Aorta (tissue), 5 donors: ENCODE results near the gene S100P. TPM values are rescaled to one million over a fixed set of nuclear protein-coding genes. Genes with fewer than 3 reads are reported as not detected.

Experiments used
- ATAC-seq: fragments of 200-7000 bp; cut with Tn5 transposase; one replicate; pipeline ENCODE4 v1.9.1; 2022; ENCODE audit warnings: moderate library complexity; ENCODE audit not compliant: low FRiP score
- DNase-seq, 2 donors: peaks; one replicate each; pipeline ENCODE4 v3.0.0-alpha.2; 2020
- H3K27ac ChIP-seq, 2 donors: one replicate each; pipeline ENCODE4 v1.5.1; 2013; ENCODE audit warnings: low read length in 2 of 2, mild to moderate bottlenecking in 2 of 2, moderate library complexity in 2 of 2, control low read depth in 1 of 2, inconsistent platforms in 1 of 2, low read depth in 1 of 2
- H3K27me3 ChIP-seq, 2 donors: one replicate each; pipeline ENCODE4 v1.6.1; 2013; ENCODE audit warnings: control low read depth in 1 of 2, low read length in 1 of 2, mild to moderate bottlenecking in 1 of 2, moderate library complexity in 1 of 2; ENCODE audit not compliant: insufficient read depth in 2 of 2, control insufficient read depth in 1 of 2
- H3K36me3 ChIP-seq, 2 donors: one replicate each; pipeline ENCODE4 v1.6.1; 2013; ENCODE audit warnings: control low read depth in 1 of 2, low read length in 1 of 2, mild to moderate bottlenecking in 1 of 2; ENCODE audit not compliant: insufficient read depth in 2 of 2, control insufficient read depth in 1 of 2
- H3K4me1 ChIP-seq, 2 donors: one replicate each; pipeline ENCODE4 v1.6.1; 2013; ENCODE audit warnings: low read length in 2 of 2, control low read depth in 1 of 2, mild to moderate bottlenecking in 1 of 2, moderate library complexity in 1 of 2; ENCODE audit not compliant: insufficient read depth in 2 of 2, control insufficient read depth in 1 of 2
- H3K4me3 ChIP-seq, 2 donors: one replicate each; pipeline ENCODE4 v1.5.1; 2013; ENCODE audit warnings: low read length in 2 of 2, control low read depth in 1 of 2, mild to moderate bottlenecking in 1 of 2
- H3K9me3 ChIP-seq: one replicate; pipeline ENCODE4 v1.6.1; 2013; ENCODE audit warnings: mild to moderate bottlenecking, low read length; ENCODE audit not compliant: control insufficient read depth
- WGBS, 2 donors: extraction: QIAGEN DNeasy Blood & Tissue Kit; methylation state at CpG; one replicate each; pipeline ENCODE4 v1.1.7; 2013; 5-methylcytosine and 5-hydroxymethylcytosine counted together
- intact Hi-C, 2 donors: fragments of 100-400 bp; cut with DNase I; formaldehyde crosslinking; loops; one replicate each; pipeline versions ENCODE4 v1.14.2 to v1.15.0; 2022
- polyA plus RNA-seq, 2 donors: library from polyadenylated mRNA; stranded (reverse); fragments of 200-250 nt; gene quantifications; one replicate each; pipeline ENCODE4 v1.2.3, GENCODE V29; 2013
- total RNA-seq, 2 donors: library from RNA; stranded (reverse); fragmentation: NEBNext Ultra II Directional; extraction: Animal tissue kit (Norgen Biotek cat#: 25700); gene quantifications; one replicate each; pipeline ENCODE4 v1.2.1, GENCODE V29; 2021
- donor health status: healthy with polysubstance abuse.
- donor health status: Bipolar disorder and iron deficiency.
- donor health status: DM: no; HTN: no; CAD: no.
- donor health status: DM: no; HTN: no; CAD: no.
- donor health status: DM: yes; HTN: yes; CAD: no.

Gene S100P
- total and polyA plus RNA-seq, 4 donors = 1.9 to 17.2 (median 5.8) TPM

GRCh38 chr4:6692379-6692778 is 1.3 kb upstream of the S100P start:
- WGBS, 2 donors = 86 to 88% methylated on average over 8 of the region's 8 CpGs
- ATAC-seq (no peak), DNase-seq (no peak)
- Histone ChIP-seq H3K36me3 (no peaks in the 10 kb centered on the region), H3K4me3 (no peak overlapping the region), H3K9me3 (no peaks in the 10 kb centered on the region), H3K4me1 (no peaks in the 10 kb centered on the region), H3K27me3 (no peaks in the 10 kb centered on the region), H3K27ac (no peak overlapping the region)
- intact Hi-C loops = no loop called here

- no peak for DNase-seq
- Histone ChIP-seq H3K4me1 (no peaks in the 10 kb centered on the region), H3K27ac (no peak overlapping the region), H3K36me3 (no peaks in the 10 kb centered on the region), H3K27me3 (no peaks in the 10 kb centered on the region), H3K9me3 (no peaks in the 10 kb centered on the region), H3K4me3 (no peak overlapping the region)
- intact Hi-C loops = no loop called here
- WGBS, 2 donors = 71 to 77% methylated on average over 3 of the region's 3 CpGs
- ATAC-seq = no peak
Observed at GRCh38 chr4:6692806-6693205, 872 bp upstream of the S100P start.

DNA sequence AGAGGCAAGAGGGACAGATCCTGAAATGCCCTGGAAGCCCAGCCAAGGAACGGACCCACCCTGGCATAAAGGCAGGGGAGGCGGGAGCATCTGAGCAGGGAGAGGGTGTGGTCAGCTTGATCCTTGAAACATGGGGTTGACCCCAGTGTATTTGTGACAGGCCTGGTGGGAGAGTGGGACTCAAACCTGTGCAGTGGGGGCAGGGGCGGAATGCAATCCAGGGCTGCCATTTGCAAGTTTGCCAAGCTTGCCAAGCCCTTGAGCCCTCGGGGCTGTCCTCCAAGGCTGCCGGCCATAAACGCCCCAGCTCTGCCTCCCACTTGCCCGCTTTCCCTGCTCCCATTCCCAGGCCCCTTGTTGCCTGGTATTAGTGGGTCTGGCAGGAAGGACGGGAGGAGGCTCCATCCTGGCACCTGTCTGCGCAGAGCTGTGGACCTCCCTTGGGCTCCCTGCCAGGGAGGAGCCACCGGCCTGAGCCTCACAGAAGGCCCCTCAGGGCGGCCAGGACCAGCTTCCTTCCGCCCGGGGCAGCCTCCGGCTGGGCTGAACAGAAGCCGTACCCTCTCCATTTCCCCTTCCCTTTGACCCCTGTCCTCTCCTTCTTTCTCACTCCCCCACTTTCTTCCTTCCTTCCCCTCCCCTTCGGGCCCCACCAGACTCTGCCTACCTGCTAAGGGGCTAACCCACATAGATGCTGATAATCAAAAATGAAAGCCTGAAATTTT is 661 bp downstream of the S100P start:
- Histone ChIP-seq H3K4me3 (no peak overlapping the region), H3K4me1 (no peaks in the 10 kb centered on the region), H3K27me3 (no peaks in the 10 kb centered on the region), H3K36me3 (no peaks in the 10 kb centered on the region), H3K27ac (no peak overlapping the region), H3K9me3 (no peaks in the 10 kb centered on the region)
- WGBS, 2 donors = 90 to 93% methylated on average over 16 of the region's 16 CpGs
- ATAC-seq (no peak), DNase-seq (no peak)
- intact Hi-C loops = no loop called here

DNA sequence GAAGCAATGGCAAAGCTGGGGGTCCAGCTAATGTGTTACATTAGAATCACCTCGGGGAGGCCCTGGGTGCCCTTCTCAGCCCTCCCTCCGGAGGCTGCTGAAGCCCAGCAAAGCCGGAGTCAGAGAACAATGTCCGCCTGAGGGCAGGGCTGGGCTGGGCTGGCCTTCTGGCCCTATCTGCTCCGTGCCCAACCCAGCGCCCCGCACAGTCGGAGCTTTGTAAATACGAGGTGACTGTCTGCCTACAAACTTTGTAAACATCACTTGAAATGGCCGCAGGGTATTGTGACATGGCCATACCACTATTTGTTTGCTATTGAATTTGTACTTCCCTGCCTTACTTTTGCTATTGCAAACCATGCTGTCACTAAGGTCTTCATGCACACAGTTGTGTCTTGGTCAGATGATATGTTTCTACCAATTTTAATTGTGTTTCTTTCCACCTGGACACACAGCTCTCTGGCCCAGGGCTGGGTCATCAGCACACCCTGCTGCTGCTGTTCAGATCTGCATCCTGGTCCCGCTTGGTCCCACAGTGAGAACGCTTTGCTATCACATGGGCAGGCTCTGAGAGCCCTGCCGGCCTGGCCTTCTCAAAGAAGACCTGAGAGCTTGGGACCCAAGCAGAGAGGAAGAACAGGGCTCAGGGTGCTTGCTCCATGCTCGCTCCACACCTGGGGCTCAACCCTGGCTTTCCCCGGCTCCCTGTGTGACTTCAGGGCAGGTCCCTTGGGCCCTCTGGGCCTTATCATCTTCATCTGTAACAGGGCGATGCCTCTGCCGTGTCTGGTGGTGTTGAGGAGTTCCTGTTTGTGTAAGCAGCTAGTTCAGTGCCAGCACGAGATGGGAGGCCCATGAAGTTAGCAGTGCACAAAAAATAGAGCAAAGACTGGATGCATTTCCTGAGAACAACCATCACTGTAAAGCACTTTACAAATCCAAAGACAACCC is 2.3 kb downstream of the S100P start:
- Histone ChIP-seq H3K27ac (no peak overlapping the region), H3K27me3 (no peaks in the 10 kb centered on the region), H3K9me3 (no peaks in the 10 kb centered on the region), H3K4me3 (no peak overlapping the region), H3K36me3 (no peaks in the 10 kb centered on the region), H3K4me1 (no peaks in the 10 kb centered on the region)
- no peak for ATAC-seq
- intact Hi-C loops = no loop called here
- WGBS, 2 donors = 74% methylated on average over 18 of the region's 18 CpGs
- DNase-seq = peak in 1 of 2 donors; percentile 48

GRCh38 chr4:6696611-6697010 is 2.9 kb downstream of the S100P start:
- no peak for DNase-seq
- WGBS, 2 donors = 42 to 43% methylated on average over 8 of the region's 8 CpGs

GRCh38 chr4:6697131-6697530 is 3.5 kb downstream of the S100P start:
- 94 to 96% methylated on average over 6 of the region's 6 CpGs for WGBS, 2 donors
- H3K9me3 ChIP-seq = no peaks in the 10 kb centered on the region
- no peaks in the 10 kb centered on the region for H3K36me3 ChIP-seq
- no peak for DNase-seq
- intact Hi-C loops = no loop called here
- H3K27me3 ChIP-seq = no peaks in the 10 kb centered on the region
- peak overlapping the region in 1 of 2 donors; percentile 55 for H3K27ac ChIP-seq
- H3K4me3 ChIP-seq = no peak overlapping the region
- no peaks in the 10 kb centered on the region for H3K4me1 ChIP-seq
- ATAC-seq = no peak

More at GRCh38 chr4:6696611-6697010, 2.9 kb downstream of the S100P start:
- no peak for ATAC-seq
- H3K36me3 ChIP-seq = no peaks in the 10 kb centered on the region
- H3K27ac ChIP-seq = peak overlapping the region in 1 of 2 donors; percentile 55
- H3K27me3 ChIP-seq = no peaks in the 10 kb centered on the region
- intact Hi-C loops = no loop called here
- H3K9me3 ChIP-seq = no peaks in the 10 kb centered on the region
- no peak overlapping the region for H3K4me3 ChIP-seq
- no peaks in the 10 kb centered on the region for H3K4me1 ChIP-seq

DNA sequence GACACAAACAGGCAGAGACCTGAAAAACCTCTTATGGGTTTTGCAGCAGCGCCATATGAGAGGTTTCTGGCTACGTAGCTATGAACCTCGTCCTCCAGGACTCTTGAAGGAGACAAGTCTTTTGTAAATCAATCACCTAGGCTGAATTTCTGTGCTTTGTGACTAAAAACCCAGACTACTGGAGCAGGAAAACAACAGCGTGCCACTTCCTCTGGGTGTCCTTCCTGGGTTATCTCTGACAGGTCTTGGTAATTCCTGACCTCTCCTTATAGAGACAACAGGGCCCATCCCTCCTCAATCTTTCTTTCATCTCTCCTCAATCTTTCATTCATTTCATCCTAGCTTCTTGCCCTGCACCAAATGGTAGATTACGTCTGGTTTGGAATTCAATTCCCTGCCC is 5.7 kb downstream of the S100P start:
- Histone ChIP-seq H3K4me3 (no peak overlapping the region), H3K36me3 (no peaks in the 10 kb centered on the region), H3K4me1 (no peaks in the 10 kb centered on the region), H3K27me3 (no peaks in the 10 kb centered on the region), H3K9me3 (no peaks in the 10 kb centered on the region), H3K27ac (no peak overlapping the region)
- DNase-seq = no peak
- intact Hi-C loops = no loop called here
- no peak for ATAC-seq
- WGBS, 2 donors = 68 to 74% methylated on average over 5 of the region's 5 CpGs

DNA sequence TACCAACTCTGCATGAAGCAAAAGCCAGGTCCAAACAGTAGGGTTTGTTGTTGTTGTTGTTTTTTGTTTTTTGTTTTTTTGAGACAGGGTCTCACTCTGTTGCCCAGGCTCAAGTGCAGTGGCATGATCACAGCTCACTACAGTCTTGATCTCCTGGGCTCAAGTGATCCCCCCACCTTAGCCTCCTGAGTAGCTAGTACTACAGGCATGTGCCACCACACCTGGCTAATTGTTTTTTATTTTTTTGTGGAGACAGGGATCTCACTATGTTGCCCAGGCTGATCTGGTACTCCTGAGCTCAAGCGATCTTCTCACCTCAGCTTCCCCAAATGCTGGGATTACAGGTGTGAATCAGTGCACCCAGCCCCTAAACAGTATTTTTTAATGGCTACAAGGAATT is 6.2 kb downstream of the S100P start:
- no peaks in the 10 kb centered on the region for H3K9me3 ChIP-seq
- DNase-seq (no peak), ATAC-seq (no peak)
- intact Hi-C loops = no loop called here
- no peaks in the 10 kb centered on the region for H3K27me3 ChIP-seq
- no peaks in the 10 kb centered on the region for H3K4me1 ChIP-seq
- no peak overlapping the region for H3K4me3 ChIP-seq
- H3K36me3 ChIP-seq = no peaks in the 10 kb centered on the region
- no peak overlapping the region for H3K27ac ChIP-seq
- 99 to 100% methylated on average over 1 of the region's 1 CpG for WGBS, 2 donors
